Brain microvascular endothelial cell (primary cell): ENCODE results near the gene REEP6.

Source experiments
- DNase-seq: peaks from one replicate; pipeline ENCODE4 v3.0.0-alpha.2; 2020
- H3K27ac ChIP-seq: fragments of 250-450 bp; sonication (Bioruptor Pico); 2 replicates; pipeline ENCODE4 v1.5.1; 2020; ENCODE audit warnings: mild to moderate bottlenecking, moderate library complexity
- H3K27me3 ChIP-seq: fragments of 250-450 bp; sonication (Bioruptor Pico); replicated peaks from 2 replicates; pipeline ENCODE4 v1.5.1; 2020; ENCODE audit warnings: mild to moderate bottlenecking
- H3K36me3 ChIP-seq: fragments of 250-450 bp; sonication (Bioruptor Pico); replicated peaks from 2 replicates; pipeline ENCODE4 v1.5.1; 2020; ENCODE audit warnings: mild to moderate bottlenecking
- H3K4me3 ChIP-seq: 2 replicates; pipeline ENCODE4 v1.5.1; 2011; ENCODE audit warnings: low read depth, mild to moderate bottlenecking, control low read depth, low read length, moderate library complexity
- in situ Hi-C: cut with HindIII; loops from 2 replicates; pipeline ENCODE4 v1.10.0; 2017; ENCODE audit warnings: low sequenced_read_pairs, low pct_ligation_motif_present
- TF ChIP-seq, protein P1 (sequence below): IDR thresholded peaks from 2 replicates; pipeline ENCODE4 v1.5.1; 2011; ENCODE audit warnings: low read depth, mild to moderate bottlenecking, moderate library complexity, low read length, control low read depth, inconsistent platforms; ENCODE audit errors: missing control alignments

Gene REEP6

DNA sequence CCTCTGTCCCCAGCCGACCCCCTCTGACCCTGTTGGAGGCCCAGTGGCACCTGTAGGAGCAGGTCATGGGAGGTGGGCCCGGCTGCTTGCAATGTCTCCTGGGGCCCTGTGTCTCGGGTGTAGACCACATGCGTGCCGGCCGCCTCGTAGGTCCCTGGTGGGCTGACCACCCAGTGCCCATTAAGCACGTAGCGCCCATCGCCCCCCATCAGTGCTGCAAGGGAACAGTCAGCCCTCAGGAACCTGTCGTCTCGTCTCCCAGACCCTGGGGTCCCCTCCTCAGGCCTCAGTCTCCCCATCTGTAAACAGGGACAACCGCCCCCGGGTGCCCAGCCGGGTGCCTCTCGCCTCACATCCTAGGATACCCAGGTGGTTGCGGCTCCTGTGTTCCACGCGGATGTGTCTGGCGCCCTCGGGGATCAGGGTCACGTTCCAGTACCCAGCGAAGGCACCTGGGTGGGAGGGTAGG lies 16.2 kb downstream of the REEP6 start:
- Histone ChIP-seq H3K4me3 (no peak overlapping the region), H3K27ac (no peak overlapping the region), H3K27me3 (peaks cover 19% of the 10 kb centered on the region), H3K36me3 (no peaks in the 10 kb centered on the region)
- TF ChIP-seq, protein P1, sequence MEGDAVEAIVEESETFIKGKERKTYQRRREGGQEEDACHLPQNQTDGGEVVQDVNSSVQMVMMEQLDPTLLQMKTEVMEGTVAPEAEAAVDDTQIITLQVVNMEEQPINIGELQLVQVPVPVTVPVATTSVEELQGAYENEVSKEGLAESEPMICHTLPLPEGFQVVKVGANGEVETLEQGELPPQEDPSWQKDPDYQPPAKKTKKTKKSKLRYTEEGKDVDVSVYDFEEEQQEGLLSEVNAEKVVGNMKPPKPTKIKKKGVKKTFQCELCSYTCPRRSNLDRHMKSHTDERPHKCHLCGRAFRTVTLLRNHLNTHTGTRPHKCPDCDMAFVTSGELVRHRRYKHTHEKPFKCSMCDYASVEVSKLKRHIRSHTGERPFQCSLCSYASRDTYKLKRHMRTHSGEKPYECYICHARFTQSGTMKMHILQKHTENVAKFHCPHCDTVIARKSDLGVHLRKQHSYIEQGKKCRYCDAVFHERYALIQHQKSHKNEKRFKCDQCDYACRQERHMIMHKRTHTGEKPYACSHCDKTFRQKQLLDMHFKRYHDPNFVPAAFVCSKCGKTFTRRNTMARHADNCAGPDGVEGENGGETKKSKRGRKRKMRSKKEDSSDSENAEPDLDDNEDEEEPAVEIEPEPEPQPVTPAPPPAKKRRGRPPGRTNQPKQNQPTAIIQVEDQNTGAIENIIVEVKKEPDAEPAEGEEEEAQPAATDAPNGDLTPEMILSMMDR: no peak
- DNase-seq: no peak
- in situ Hi-C loops: no loop called here

DNA sequence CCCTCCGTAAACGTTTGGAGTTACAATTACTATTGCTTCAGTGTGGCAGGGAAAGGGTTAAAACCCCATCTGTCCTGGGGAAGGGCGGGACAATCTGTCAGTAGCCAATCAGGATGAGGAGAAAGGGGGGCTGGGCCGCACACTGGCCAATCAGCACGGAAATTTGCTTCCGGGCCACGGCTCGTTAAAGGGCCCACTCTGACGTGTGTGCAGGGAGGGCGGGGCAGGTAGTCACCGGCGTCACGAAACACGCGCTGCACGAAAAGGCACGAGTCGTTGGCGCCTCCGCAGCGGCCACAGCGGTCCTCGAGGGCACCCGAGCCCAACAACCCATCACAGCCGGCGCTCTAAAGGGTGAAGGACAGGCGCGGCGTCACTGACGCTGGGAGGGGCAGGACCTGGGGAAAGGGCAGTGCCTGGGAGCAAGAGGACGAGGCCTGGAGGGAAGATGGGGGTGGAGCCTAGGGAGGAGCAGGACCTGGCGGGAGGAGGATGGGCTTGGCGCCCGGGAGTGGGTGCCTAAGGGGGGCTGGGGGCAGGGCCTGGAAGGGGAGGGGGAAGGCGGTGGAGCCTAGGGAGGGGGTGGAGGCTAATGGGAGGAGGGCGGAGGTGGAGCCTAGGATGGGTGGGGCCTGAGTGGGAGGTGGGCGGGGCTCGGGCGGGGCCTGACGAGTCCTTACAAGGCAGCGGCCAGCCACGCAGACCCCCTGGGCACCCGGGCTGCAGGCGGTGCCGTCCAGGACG lies 17.0 kb downstream of the REEP6 start:
- DNase-seq: peak; percentile 95
- in situ Hi-C loops: no loop called here
- Histone ChIP-seq H3K27me3 (peaks cover 15% of the 10 kb centered on the region), H3K27ac (peak overlapping the region; percentile 84), H3K36me3 (no peaks in the 10 kb centered on the region), H3K4me3 (peak overlapping the region; percentile 59)
- TF ChIP-seq, protein P1: no peak

DNA sequence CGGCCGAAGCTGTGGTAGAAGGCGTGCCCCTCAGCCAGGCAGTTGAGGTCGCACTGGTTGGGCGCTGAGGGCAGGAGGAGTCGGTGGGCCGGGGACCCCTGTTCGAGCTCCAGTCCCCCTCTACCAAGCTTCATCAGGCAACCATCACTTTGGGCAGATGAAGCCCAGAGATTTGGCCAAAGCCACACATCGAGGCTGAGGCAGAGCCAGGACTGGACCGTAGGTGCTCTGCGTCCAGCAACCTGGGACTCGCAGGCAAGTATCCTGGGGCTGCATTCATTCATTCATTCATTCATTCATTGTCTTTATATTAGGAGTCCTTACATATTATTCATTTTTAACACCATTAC lies 17.5 kb downstream of the REEP6 start:
- H3K27ac ChIP-seq: no peak overlapping the region
- DNase-seq: no peak
- no peaks in the 10 kb centered on the region for H3K36me3 ChIP-seq
- H3K4me3 ChIP-seq: peak overlapping the region; percentile 20
- TF ChIP-seq, protein P1: no peak
- H3K27me3 ChIP-seq: peaks cover 9% of the 10 kb centered on the region
- in situ Hi-C loops: no loop called here

DNA sequence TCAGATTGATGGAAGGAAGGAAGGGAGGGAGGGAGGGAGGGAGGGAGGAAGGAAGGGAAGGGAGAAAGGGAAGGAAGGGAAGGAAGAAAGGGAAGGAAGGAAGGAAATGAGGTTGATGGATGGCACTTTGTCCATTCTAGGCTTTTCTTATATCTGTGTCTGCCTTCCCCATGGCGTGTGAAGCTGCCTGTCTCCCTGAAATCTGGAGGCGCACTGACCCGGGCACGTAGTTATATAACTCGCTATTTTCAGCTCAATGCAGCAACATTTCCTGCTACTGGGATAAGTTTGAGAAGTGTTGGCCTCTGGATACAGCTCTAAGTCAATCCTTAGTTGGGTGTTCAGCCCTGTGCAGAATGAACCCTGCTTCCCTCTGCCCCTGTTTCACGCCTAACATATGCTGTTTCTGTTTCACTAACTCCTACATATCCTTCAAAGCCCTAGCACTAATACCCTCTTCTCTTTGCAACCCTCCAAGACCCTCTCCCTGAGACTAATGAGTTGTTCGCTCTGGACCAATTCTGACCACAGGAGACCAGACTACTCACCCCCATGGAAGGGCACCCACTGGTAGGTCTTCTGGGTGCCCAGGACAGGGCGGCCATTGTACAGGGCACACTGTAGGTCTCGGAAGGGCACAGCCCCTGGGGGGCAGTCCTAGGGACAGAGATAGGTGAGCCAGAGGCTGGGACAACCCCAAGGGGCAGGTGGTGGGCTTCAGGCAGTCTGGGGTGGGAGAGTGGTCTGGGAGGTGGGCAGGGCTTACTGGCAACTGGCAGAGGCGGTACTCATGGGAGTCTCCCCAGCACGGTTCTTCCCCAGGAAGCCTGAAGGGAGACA lies 18.8 kb downstream of the REEP6 start:
- DNase-seq: no peak
- Histone ChIP-seq H3K36me3 (no peaks in the 10 kb centered on the region), H3K27ac (no peak overlapping the region), H3K27me3 (no peaks in the 10 kb centered on the region), H3K4me3 (no peak overlapping the region)
- in situ Hi-C loops: no loop called here
- TF ChIP-seq, protein P1: no peak

DNA sequence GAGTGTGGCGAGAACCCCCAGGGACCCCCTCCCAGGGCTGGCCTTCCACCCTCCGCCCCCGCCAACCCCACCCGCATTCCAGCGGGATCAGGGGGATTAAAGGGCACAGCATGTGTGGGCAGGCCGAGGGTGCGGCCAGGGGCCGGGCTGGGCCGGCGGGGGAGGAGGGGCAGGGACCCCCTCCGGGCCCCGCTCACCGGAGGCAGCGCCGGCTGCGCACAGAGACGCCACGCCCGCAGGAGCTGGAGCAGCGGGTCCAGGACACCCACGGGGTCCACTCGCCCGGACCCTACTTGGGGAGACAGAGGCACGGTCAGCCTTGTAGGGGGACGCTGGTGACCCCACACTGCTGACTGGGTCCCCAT lies 19.4 kb downstream of the REEP6 start:
- H3K27ac ChIP-seq: no peak overlapping the region
- TF ChIP-seq, protein P1: no peak
- H3K4me3 ChIP-seq: no peak overlapping the region
- DNase-seq: no peak
- in situ Hi-C loops: no loop called here
- no peaks in the 10 kb centered on the region for H3K36me3 ChIP-seq
- H3K27me3 ChIP-seq: no peaks in the 10 kb centered on the region
